GM20431 (cell line): ENCODE data around the gene STARD10.

ENCODE experiments used
- in situ Hi-C: fragments of 300-500 bp; cut with MseI, MboI; formaldehyde crosslinking; loops from one replicate; pipeline ENCODE4 v1.15.0; 2020; ENCODE audit warnings: low sequenced_read_pairs; ENCODE audit not compliant: unreplicated experiment

STARD10 gene

GRCh38 chr11:72783144-72783905, 10.5 kb downstream of the STARD10 start:
- in situ Hi-C loops: loop anchor here (10.0 kb wide), 1 partner anchor 59 kb away; no protein-coding TSS in a partner anchor

GRCh38 chr11:72782081-72782920, 11.5 kb downstream of the STARD10 start:
- in situ Hi-C loops: loop anchor here (10.0 kb wide), 1 partner anchor 58 kb away; no protein-coding TSS in a partner anchor

- in situ Hi-C loops: loop anchor here (10.0 kb wide), 1 partner anchor 57 kb away; no protein-coding TSS in a partner anchor
Observed at GRCh38 chr11:72781313-72782080, 12.3 kb downstream of the STARD10 start.

GRCh38 chr11:72781063-72781312, 12.9 kb downstream of the STARD10 start:
- in situ Hi-C loops: loop anchor here (10.0 kb wide), 1 partner anchor 56 kb away; no protein-coding TSS in a partner anchor

GRCh38 chr11:72780296-72781062, 13.4 kb downstream of the STARD10 start:
- in situ Hi-C loops: loop anchor here (10.0 kb wide), 1 partner anchor 56 kb away; no protein-coding TSS in a partner anchor

- in situ Hi-C loops: loop anchor here (10.0 kb wide), 1 partner anchor 55 kb away; no protein-coding TSS in a partner anchor
Observed at GRCh38 chr11:72779495-72780128, 14.2 kb downstream of the STARD10 start.

GRCh38 chr11:72778535-72779494, 15.0 kb downstream of the STARD10 start:
- in situ Hi-C loops: no loop called here

GRCh38 chr11:72777755-72778278, 16.0 kb downstream of the STARD10 start:
- in situ Hi-C loops: no loop called here

- in situ Hi-C loops: no loop called here
Observed at GRCh38 chr11:72776844-72777754, 16.7 kb downstream of the STARD10 start.

- in situ Hi-C loops: no loop called here
Observed at GRCh38 chr11:72776117-72776843, 17.6 kb downstream of the STARD10 start.

- in situ Hi-C loops: no loop called here
Observed at GRCh38 chr11:72775288-72776110, 18.3 kb downstream of the STARD10 start.

- in situ Hi-C loops: no loop called here
Observed at GRCh38 chr11:72774499-72774898, 19.3 kb downstream of the STARD10 start.

GRCh38 chr11:72773696-72774095, 20.2 kb downstream of the STARD10 start:
- in situ Hi-C loops: no loop called here

- in situ Hi-C loops: no loop called here
Observed at GRCh38 chr11:72773291-72773690, 20.6 kb downstream of the STARD10 start.

- in situ Hi-C loops: no loop called here
Observed at GRCh38 chr11:72772059-72772458, 21.8 kb downstream of the STARD10 start.
